ENCODE results near the gene CYP4A11.
"Not testable (repeated sequence)": the region's sequence is repeated elsewhere in the genome, so short reads cannot be mapped to it uniquely, and the experiment has no call there.

CYP4A11 gene

DNA sequence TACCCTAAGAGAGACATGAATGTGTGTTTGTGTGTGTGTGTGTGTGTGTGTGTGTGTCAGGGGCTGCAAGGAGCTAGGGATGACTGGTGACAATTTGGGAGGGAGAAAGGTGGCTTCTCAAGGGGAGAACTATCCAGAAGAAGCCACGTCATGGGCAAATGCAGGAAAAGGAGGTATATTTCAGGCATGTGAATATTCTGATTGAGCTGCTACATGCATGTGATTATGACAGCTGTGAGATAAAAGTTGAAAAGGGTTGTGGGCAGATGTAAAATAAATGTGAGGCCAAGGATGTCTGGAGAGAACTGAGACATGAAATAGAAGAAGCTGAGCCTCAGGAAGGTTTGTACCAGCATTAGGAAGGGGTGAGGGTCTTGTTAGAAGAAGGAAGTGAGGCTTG, 4.5 kb downstream of the CYP4A11 start:
- no peak for ATAC-seq
- no peak for TF ChIP-seq OSR1 (CRISPR knock-in tag; IDR thresholded peaks at IDR 0.05)

DNA sequence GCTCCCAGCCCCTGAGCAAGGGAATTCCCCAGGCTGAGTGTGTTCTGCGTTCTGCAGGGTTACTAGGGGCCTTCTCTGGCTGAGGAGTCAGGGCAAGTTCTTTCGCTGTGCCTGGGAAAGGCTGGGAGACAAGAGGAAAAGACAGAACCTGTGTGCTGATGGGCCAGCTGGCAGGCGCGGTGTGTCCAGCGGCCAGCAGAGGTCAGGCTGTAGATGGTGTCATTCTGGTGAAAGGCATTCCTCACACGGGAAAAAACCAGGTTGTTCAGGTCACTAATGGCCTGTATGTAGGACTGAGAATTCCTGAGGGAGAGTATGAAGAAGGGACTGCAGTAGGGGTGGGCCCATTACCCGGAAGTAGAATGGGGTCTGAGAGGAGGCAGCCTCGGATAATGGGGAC, 6.4 kb downstream of the CYP4A11 start:
- ATAC-seq: peak; percentile 88

DNA sequence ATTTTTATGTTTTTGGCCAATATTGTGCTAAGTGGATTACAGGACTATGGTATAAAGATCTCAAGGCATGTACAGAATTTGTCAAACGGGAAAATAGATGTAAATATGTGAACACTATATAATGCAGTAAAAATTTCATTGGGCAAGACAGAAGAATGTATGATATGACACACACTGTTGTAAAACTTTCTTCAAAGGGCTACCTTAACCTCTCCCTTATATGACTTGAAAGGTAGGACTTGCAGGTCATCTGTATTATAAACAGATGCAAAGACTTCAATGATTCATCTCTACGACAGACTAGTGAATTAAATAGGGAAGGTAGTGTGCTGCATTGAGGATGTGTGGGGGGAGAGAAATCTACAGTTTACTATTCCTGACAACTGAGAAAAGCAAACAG, 9.3 kb downstream of the CYP4A11 start:
- ATAC-seq: not testable (repeated sequence)

DNA sequence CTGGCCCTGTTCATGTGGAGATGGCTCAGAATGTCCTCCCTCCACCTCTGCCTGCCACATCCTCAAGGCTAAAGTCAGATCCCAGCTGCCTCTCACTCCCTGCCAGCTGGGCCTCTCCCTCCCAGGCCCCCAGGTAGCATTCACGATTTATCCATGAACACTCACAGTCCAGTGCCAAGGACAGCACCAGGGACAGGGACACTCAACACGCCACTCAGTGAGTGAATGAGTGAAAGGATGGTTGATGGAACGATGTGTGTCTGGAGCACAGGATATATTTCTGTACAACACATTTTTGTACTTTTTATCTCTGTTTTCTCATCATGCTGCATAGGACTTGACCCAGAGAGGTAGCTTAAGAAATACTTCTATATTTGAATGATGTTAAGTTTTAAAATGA, 10.1 kb downstream of the CYP4A11 start:
- TF ChIP-seq ZNF8 (CRISPR knock-in tag; IDR thresholded peaks at IDR 0.05): no peak
- TF ChIP-seq TCF4 (CRISPR knock-in tag; IDR thresholded peaks at IDR 0.05; ENCODE audit: borderline replicate concordance): no peak
- no peak for TF ChIP-seq PPARA (CRISPR knock-in tag; IDR thresholded peaks at IDR 0.05; ENCODE audit: borderline replicate concordance)
- TF ChIP-seq TOX (CRISPR knock-in tag; IDR thresholded peaks at IDR 0.05; ENCODE audit: borderline replicate concordance): no peak
- TF ChIP-seq, protein P1, sequence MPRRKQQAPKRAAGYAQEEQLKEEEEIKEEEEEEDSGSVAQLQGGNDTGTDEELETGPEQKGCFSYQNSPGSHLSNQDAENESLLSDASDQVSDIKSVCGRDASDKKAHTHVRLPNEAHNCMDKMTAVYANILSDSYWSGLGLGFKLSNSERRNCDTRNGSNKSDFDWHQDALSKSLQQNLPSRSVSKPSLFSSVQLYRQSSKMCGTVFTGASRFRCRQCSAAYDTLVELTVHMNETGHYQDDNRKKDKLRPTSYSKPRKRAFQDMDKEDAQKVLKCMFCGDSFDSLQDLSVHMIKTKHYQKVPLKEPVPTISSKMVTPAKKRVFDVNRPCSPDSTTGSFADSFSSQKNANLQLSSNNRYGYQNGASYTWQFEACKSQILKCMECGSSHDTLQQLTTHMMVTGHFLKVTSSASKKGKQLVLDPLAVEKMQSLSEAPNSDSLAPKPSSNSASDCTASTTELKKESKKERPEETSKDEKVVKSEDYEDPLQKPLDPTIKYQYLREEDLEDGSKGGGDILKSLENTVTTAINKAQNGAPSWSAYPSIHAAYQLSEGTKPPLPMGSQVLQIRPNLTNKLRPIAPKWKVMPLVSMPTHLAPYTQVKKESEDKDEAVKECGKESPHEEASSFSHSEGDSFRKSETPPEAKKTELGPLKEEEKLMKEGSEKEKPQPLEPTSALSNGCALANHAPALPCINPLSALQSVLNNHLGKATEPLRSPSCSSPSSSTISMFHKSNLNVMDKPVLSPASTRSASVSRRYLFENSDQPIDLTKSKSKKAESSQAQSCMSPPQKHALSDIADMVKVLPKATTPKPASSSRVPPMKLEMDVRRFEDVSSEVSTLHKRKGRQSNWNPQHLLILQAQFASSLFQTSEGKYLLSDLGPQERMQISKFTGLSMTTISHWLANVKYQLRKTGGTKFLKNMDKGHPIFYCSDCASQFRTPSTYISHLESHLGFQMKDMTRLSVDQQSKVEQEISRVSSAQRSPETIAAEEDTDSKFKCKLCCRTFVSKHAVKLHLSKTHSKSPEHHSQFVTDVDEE (CRISPR knock-in tag; IDR thresholded peaks at IDR 0.05): no peak
- TF ChIP-seq BACH2 (CRISPR knock-in tag; IDR thresholded peaks at IDR 0.05; ENCODE audit: borderline replicate concordance): no peak
- TF ChIP-seq ZFP30 (CRISPR knock-in tag; IDR thresholded peaks at IDR 0.05): no peak
- TF ChIP-seq ZNF70 (CRISPR knock-in tag; IDR thresholded peaks at IDR 0.05): no peak
- no peak for TF ChIP-seq ESRRG (CRISPR knock-in tag; IDR thresholded peaks at IDR 0.05)
- TF ChIP-seq, protein P2, sequence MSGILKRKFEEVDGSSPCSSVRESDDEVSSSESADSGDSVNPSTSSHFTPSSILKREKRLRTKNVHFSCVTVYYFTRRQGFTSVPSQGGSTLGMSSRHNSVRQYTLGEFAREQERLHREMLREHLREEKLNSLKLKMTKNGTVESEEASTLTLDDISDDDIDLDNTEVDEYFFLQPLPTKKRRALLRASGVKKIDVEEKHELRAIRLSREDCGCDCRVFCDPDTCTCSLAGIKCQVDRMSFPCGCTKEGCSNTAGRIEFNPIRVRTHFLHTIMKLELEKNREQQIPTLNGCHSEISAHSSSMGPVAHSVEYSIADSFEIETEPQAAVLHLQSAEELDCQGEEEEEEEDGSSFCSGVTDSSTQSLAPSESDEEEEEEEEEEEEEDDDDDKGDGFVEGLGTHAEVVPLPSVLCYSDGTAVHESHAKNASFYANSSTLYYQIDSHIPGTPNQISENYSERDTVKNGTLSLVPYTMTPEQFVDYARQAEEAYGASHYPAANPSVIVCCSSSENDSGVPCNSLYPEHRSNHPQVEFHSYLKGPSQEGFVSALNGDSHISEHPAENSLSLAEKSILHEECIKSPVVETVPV (CRISPR knock-in tag; IDR thresholded peaks at IDR 0.05): no peak
- no peak for TF ChIP-seq ZC3H10 (CRISPR knock-in tag; IDR thresholded peaks at IDR 0.05)
- no peak for TF ChIP-seq RARB (CRISPR knock-in tag; IDR thresholded peaks at IDR 0.05)
- no peak for TF ChIP-seq ISL1 (CRISPR knock-in tag; IDR thresholded peaks at IDR 0.05)
- no peak for TF ChIP-seq GLIS3 (CRISPR knock-in tag; IDR thresholded peaks at IDR 0.05)
- TF ChIP-seq OSR1 (CRISPR knock-in tag; IDR thresholded peaks at IDR 0.05): no peak
- ATAC-seq: no peak; the same call in 2 of the 3 replicates

DNA sequence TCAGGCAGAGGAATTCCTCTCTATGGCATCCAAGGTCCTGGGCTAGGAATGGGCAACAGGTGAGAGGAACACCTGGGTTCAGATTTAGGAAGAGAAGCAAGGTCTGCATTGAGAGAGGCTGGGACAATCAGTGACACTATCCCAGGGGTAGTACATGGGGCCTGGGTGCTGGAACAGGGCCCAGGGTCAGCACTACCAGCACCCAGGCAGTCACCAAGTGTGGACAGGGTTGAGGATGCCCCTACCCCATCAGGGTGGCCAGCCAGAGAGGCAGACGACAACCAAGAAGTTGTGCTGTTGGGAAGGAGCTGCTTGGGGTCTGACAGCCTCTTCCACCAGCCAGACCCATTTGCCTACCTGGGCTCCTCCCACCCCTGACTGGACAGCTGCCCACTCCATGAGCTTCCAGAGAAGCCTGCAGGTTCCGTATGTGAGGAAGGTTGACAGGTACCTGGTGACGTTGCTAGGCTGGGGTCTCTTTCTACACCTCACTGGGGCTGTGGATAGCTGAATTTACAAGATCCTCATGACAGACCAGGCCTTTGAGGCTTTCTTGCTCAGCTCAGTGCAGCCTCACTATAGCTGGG, 13.9 kb downstream of the CYP4A11 start:
- no peak for TF ChIP-seq ZFP30 (CRISPR knock-in tag; IDR thresholded peaks at IDR 0.05)
- TF ChIP-seq, protein P3, sequence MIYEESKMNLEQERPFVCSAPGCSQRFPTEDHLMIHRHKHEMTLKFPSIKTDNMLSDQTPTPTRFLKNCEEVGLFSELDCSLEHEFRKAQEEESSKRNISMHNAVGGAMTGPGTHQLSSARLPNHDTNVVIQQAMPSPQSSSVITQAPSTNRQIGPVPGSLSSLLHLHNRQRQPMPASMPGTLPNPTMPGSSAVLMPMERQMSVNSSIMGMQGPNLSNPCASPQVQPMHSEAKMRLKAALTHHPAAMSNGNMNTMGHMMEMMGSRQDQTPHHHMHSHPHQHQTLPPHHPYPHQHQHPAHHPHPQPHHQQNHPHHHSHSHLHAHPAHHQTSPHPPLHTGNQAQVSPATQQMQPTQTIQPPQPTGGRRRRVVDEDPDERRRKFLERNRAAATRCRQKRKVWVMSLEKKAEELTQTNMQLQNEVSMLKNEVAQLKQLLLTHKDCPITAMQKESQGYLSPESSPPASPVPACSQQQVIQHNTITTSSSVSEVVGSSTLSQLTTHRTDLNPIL (CRISPR knock-in tag; IDR thresholded peaks at IDR 0.05; ENCODE audit: low read depth): no peak
- no peak for TF ChIP-seq ZNF8 (CRISPR knock-in tag; IDR thresholded peaks at IDR 0.05)
- TF ChIP-seq TOX (CRISPR knock-in tag; IDR thresholded peaks at IDR 0.05; ENCODE audit: borderline replicate concordance): no peak
- TF ChIP-seq, protein P4, sequence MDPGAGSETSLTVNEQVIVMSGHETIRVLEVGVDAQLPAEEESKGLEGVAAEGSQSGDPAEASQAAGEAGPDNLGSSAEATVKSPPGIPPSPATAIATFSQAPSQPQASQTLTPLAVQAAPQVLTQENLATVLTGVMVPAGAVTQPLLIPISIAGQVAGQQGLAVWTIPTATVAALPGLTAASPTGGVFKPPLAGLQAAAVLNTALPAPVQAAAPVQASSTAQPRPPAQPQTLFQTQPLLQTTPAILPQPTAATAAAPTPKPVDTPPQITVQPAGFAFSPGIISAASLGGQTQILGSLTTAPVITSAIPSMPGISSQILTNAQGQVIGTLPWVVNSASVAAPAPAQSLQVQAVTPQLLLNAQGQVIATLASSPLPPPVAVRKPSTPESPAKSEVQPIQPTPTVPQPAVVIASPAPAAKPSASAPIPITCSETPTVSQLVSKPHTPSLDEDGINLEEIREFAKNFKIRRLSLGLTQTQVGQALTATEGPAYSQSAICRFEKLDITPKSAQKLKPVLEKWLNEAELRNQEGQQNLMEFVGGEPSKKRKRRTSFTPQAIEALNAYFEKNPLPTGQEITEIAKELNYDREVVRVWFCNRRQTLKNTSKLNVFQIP (CRISPR knock-in tag; IDR thresholded peaks at IDR 0.05; ENCODE audit: borderline replicate concordance, low read depth): no peak
- TF ChIP-seq RARB (CRISPR knock-in tag; IDR thresholded peaks at IDR 0.05): no peak
- TF ChIP-seq, protein P2 (CRISPR knock-in tag; IDR thresholded peaks at IDR 0.05): no peak
- no peak for TF ChIP-seq ZNF70 (CRISPR knock-in tag; IDR thresholded peaks at IDR 0.05)
- TF ChIP-seq ZC3H10 (CRISPR knock-in tag; IDR thresholded peaks at IDR 0.05): no peak
- no peak for TF ChIP-seq ISL1 (CRISPR knock-in tag; IDR thresholded peaks at IDR 0.05)
- TF ChIP-seq TCF4 (CRISPR knock-in tag; IDR thresholded peaks at IDR 0.05; ENCODE audit: borderline replicate concordance): no peak
- TF ChIP-seq, protein P1 (CRISPR knock-in tag; IDR thresholded peaks at IDR 0.05): no peak
- no peak for ATAC-seq

Measured in SK-N-SH treated with all-trans-retinoic acid at 6 μM for 48 hours (cell line).